DMS79 (cell line): ENCODE results near the gene MUCL3.
"Not testable (repeated sequence)": the region's sequence is repeated elsewhere in the genome, so short reads cannot be mapped to it uniquely, and the experiment has no call there.

Experiments
- DNase-seq: peaks from one replicate; lab custom pipeline; 2025; lab: John Stamatoyannopoulos, UW

Gene MUCL3

DNA sequence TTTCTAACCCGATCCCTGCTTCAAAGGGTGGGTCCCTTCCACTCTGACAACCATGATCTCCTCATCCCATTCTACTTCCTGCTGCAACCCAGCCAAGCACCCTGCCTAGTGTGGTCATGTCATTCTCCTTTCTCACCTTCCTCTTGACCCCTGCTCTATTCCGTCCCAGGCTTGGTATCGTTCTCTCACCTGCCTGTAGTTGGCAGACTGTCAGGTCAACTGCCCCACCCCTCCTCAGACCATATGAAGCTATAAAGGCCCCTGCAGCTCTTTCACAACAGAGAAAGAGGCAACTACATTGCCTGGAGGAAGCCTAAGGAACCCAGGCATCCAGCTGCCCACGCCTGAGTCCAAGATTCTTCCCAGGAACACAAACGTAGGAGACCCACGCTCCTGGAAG is 42.7 kb downstream of the MUCL3 start, which contains the start of gene MUC21:
MUC21 (plus strand) TSS at position 280 of the 400 bp plus-strand sequence. CDS start 241 bp downstream, outside the sequence.
- DNase-seq, result no peak

DNA sequence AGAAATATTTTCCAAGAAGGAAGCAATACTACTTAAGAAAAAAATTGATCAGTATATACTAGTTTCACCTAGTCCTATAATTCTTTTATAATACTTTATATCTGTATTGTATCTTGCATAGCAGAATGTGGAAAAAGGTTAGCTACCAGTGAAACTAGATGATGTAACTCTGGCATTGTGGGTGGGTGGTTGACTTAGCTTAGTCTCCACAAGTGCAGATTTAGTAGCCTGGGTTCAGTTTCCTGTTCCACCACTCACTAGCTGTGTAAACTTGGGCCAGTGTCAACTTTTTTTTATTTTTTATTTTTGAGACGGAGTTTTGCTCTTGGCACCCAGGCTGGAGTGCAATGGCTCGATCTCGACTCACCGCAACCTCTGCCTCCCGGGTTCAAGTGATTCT is 44.7 kb downstream of the MUCL3 start:
- no peak for DNase-seq

DNA sequence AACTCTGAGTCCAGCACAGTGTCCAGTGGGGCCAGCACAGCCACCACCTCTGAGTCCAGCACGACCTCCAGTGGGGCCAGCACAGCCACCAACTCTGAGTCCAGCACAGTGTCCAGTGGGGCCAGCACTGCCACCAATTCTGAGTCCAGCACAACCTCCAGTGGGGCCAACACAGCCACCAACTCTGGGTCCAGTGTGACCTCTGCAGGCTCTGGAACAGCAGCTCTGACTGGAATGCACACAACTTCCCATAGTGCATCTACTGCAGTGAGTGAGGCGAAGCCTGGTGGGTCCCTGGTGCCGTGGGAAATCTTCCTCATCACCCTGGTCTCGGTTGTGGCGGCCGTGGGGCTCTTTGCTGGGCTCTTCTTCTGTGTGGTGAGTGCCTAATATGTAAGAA is 46.5 kb downstream of the MUCL3 start:
- no peak for DNase-seq

DNA sequence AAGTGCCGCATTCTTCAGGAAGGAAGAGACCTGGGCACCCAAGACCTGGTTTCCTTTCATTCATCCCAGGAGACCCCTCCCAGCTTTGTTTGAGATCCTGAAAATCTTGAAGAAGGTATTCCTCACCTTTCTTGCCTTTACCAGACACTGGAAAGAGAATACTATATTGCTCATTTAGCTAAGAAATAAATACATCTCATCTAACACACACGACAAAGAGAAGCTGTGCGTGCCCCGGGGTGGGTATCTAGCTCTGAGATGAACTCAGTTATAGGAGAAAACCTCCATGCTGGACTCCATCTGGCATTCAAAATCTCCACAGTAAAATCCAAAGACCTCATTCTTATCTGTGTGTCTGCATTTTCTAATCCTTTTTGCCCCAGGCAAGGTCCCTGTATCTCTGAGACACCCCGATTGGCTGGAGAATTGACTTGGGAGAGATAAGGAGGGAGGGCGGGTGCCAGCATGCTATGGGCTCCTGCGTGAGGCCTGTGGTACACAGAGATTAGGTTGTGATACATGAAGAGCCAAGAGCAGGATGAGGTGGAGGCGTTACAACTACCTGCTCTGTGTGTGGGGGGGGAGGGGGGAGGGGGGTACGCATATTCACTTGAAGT is 47.5 kb downstream of the MUCL3 start:
- DNase-seq, result no peak

DNA sequence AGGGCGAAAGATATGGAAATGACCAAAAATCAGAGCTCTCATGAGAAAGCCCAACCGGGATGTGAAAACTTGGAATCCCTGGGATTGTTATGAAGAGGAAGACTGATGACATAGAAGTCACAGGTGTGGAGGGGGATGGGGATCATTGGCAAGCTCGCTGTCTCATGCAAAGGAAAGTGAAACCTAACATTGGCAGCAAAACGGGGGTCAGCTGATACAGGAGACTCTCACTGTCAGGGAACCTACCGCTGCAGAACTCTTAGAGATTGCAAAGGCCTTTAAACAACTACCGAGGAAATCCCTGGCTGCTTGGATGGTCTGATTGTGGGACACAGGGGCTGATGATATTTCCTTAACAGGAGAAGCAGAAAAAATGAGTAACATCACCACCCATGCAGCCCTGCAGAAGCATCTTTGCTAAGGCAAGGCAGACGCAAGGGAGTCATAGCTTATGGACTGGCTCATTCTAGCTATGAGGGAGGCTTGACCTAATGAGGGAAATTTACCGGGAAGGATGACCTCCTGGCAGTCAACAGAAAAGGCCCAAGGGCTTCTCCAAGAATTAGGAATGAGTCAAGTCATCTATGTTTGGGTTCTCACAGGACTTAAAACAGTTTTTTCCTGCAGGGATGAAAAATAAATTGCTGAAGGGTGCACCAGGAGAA is 49.8 kb downstream of the MUCL3 start:
- no peak for DNase-seq

DNA sequence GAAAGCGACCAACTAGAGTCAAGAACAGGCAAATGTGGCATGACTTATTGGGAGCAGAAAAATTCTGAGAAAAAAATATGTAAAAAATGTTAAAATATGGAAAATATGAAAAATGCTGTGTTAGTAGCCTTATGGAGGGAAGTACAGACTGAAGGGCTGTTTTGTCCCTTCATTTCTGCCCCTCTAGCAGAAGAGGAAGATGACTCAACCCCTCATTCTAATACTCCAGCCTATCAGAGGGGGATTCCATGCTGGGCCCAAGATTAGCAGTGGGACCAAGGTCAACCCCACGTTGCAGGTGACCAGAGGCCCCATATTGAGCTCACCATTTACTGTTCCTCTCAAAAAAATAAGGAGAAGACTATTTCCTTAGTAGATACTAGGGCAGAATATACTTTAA is 51.1 kb downstream of the MUCL3 start:
- no peak for DNase-seq

DNA sequence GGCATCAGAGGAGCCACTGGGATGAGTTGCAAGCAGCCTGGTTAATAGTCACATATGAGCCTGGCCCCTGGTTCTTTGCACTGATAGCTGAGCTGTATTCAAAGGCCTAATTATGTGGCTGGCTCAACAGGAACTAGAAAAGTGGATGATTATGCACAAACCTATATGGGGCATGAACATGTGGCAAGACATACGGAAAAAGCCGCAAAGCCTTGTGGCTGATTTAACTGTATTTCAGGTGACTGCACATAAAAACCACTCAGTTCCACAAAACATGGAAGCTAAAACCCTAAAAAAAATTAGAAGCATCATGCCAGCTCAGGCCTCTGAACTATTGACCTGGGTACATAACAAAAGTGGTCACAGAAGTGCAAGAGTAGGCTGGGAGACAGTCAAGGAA is 56.5 kb downstream of the MUCL3 start:
- DNase-seq, result no peak

DNA sequence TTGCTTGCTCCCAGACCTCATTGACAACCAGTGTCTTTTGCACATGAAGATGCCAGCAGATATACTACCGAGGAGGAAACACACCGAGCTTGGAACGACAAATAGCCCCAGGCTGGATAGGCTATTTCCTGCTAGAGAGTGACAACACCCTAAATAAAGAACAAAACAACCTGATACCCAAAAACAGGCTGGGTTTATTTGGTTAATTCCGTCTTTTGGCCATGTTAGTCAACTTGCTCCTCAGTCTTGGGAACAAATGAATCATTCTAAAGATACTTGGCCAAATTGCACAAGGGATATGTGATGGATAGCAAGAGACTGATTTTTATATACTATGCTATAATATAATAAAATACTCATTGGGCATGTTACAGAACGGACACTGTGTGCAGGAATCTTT is 58.0 kb downstream of the MUCL3 start:
- DNase-seq, result no peak

DNA sequence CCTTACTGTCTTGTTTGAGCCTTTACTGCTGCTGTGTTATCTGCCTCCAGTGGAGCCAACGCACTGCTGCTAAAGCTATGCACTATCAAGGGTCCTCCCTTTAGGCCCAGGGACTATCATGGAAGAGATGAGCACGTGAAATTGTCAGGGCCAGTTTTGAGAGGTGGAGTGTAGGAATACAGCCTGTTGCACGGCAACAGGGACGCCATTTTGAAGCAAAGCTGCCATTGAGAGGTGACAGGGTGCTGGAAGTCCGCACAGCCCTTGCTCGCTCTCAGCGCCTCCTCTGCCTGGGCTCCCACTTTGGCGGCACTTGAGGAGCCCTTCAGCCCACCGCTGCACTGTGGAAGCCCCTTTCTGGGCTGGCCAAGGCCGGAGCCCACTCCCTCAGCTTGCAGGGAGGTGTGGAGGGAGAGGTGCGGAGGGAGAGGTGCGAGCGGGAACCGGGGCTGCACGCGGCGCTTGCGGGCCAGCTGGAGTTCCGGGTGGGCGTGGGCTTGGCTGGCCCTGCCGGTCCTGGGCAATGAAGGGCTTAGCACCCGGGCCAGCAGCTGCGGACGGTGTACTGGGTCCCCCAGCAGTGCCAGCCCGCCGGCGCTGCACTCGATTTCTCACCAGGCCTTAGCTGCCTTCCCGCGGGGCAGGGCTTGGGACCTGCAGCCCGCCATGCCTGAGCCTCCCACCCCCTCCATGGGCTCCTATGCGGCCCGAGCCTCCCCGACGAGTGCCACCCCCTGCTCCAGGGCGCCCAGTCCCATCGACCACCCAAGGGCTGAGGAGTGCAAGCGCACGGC is 59.5 kb downstream of the MUCL3 start:
- DNase-seq, result not testable (repeated sequence)

DNA sequence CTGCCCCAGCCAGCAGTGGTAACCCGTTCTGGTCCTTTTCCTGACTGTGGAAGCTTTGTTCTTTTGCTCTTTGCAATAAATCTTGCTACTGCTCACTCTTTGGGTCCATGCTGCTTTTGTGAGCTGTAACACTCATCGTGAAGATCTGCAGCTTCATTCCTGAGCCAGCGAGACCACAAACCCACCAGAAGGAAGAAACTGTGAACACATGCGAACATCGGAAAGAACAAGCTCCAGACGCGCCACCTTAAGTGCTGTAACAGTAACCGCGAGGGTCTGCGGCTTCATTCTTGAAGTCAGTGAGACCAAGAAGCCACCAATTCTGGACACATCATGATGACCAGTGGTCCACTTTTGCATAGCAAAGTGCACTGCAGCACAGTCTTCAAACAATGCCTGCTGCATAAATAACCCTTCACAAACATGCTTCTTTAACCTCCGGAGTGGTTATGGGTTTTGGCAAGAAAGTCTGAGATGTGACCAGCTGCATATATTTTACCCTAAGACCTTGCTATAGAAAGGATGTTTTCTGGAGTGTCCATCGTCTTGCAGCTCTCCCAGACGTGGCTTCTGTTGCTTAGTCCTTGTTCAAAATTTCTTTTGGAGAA is 60.6 kb downstream of the MUCL3 start:
- DNase-seq, result no peak

DNA sequence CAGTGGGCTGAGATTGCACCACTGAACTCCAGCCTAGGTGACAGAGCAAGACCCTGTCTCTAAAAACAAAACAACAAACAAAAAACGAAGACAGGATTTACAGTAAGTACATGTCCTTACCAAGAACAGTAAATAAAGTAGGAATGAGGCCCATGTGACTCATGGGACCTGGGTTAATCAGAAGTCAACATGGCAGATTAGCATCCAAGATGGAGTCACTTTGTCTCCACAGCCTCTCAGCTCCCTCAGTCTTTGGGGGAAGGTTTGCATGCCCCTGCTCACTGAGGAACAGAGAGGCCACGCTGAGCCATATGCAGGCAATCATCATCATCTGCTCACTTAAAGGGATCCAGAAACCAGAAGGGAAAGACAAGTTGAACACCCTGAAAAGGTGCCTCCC is 61.7 kb downstream of the MUCL3 start:
- DNase-seq, result no peak
